H1 (cell line): ENCODE measurements around the gene RAB40C. TPM values are rescaled to one million over a fixed set of nuclear protein-coding genes. Genes with fewer than 3 reads are reported as not detected.
A peak's percentile ranks its signal among the peaks of the same experiment; 100 is the strongest.

Experiments used
- CTCF ChIA-PET: fragments of 300-600 bp; sonication (Branson Sonifier 250); formaldehyde crosslinking; loops from one replicate; lab custom pipeline; 2021; ENCODE audit not compliant: partially characterized antibody; lab: Charles Lee
- POLR2A ChIA-PET: fragments of 300-600 bp; sonication (Branson Sonifier 250); formaldehyde crosslinking; loops from one replicate; lab custom pipeline; 2021; ENCODE audit warnings: inconsistent platforms; ENCODE audit not compliant: partially characterized antibody; lab: Charles Lee
- DNase-seq, 2 experiments: peaks; one replicate each; pipeline versions ENCODE4 v3.0.0 to v3.0.0-alpha.2; 2010 to 2022; ENCODE audit warnings: low spot score in 2 of 2, low read depth in 1 of 2, mixed read lengths in 1 of 2
- FAIRE-seq: peaks from 2 replicates; lab custom pipeline; 2011; peaks lifted over from hg19 to GRCh38; lab: Jason Lieb, UNC
- H2AFZ ChIP-seq: 2 replicates; pipeline ENCODE4 v1.8.1; 2012; ENCODE audit warnings: low read length, inconsistent platforms
- H2AK5ac ChIP-seq: 2 replicates; pipeline ENCODE4 v1.6.1; 2013; ENCODE audit warnings: low read depth, low read length
- H2BK120ac ChIP-seq: replicated peaks from 2 replicates; pipeline ENCODE3; 2013; ENCODE audit warnings: low read depth, low read length, inconsistent platforms
- H2BK12ac ChIP-seq: 2 replicates; pipeline ENCODE4 v1.6.1; 2013; ENCODE audit warnings: low read depth, low read length
- H2BK15ac ChIP-seq: 2 replicates; pipeline ENCODE4 v1.6.1; 2013; ENCODE audit warnings: low read length
- H2BK20ac ChIP-seq: 2 replicates; pipeline ENCODE4 v1.6.1; 2013; ENCODE audit warnings: low read length
- H2BK5ac ChIP-seq: 2 replicates; pipeline ENCODE4 v1.6.1; 2013; ENCODE audit warnings: low read depth, low read length
- H3K14ac ChIP-seq: 2 replicates; pipeline ENCODE4 v1.6.1; 2013; ENCODE audit warnings: inconsistent platforms; ENCODE audit not compliant: insufficient read length
- H3K18ac ChIP-seq: 2 replicates; pipeline ENCODE4 v1.6.1; 2013; ENCODE audit warnings: low read length; ENCODE audit errors: extremely low read depth
- H3K23ac ChIP-seq: 2 replicates; pipeline ENCODE4 v1.6.1; 2013; ENCODE audit warnings: inconsistent platforms; ENCODE audit not compliant: insufficient read length
- H3K23me2 ChIP-seq: 2 replicates; pipeline ENCODE4 v1.6.1; 2013; ENCODE audit warnings: low read depth, low read length
- H3K27ac ChIP-seq: 2 replicates; pipeline ENCODE4 v1.6.1; 2011; ENCODE audit warnings: low read depth, low read length, inconsistent platforms
- H3K27me3 ChIP-seq, 4 experiments: replicated peaks in 1 of 4; 1 replicate in 1 of 4; 2 replicates in 3 of 4; pipeline versions ENCODE4 v1.6.1 to v1.8.1; 2011 to 2013; ENCODE audit warnings: low read length in 3 of 4, mild to moderate bottlenecking in 3 of 4, inconsistent platforms in 2 of 4, mixed read lengths in 2 of 4, moderate library complexity in 1 of 4; ENCODE audit not compliant: control insufficient read depth in 3 of 4, insufficient read depth in 3 of 4; ENCODE audit errors: extremely low read depth in 1 of 4
- H3K36me3 ChIP-seq, 4 experiments: 2 replicates each; pipeline versions ENCODE4 v1.6.1 to v1.8.1; 2011 to 2013; ENCODE audit warnings: mild to moderate bottlenecking in 4 of 4, low read length in 3 of 4, moderate library complexity in 2 of 4, control low read depth in 1 of 4, inconsistent platforms in 1 of 4; ENCODE audit not compliant: insufficient read depth in 4 of 4, control insufficient read depth in 2 of 4
- H3K4ac ChIP-seq: replicated peaks from 2 replicates; pipeline ENCODE3; 2013; ENCODE audit warnings: low read length, low read depth, mixed read lengths, inconsistent platforms; ENCODE audit not compliant: insufficient read length
- H3K4me1 ChIP-seq, 4 experiments: replicated peaks in 1 of 4; 1 replicate in 1 of 4; 2 replicates in 3 of 4; pipeline versions ENCODE4 v1.6.1 to v1.8.1; 2011 to 2013; ENCODE audit warnings: low read length in 3 of 4, inconsistent platforms in 2 of 4, mixed read lengths in 1 of 4; ENCODE audit not compliant: insufficient read depth in 4 of 4, control insufficient read depth in 3 of 4
- H3K4me2 ChIP-seq, 2 experiments: 2 replicates each; pipeline versions ENCODE4 v1.6.1 to v1.8.1; 2011 to 2013; ENCODE audit warnings: low read depth in 2 of 2, low read length in 2 of 2, control low read depth in 1 of 2, inconsistent platforms in 1 of 2, mild to moderate bottlenecking in 1 of 2; ENCODE audit not compliant: insufficient read depth in 1 of 2
- H3K4me3 ChIP-seq, 4 experiments: fragments of 200-600, 300-600 bp in 1 of 4; sonication (generic), shearing (Covaris generic), sonication (Bioruptor Twin) in 1 of 4; 2 replicates each; pipeline versions ENCODE4 v1.5.1 to v1.8.1; 2011 to 2016; ENCODE audit warnings: low read length in 4 of 4, low read depth in 3 of 4, control low read depth in 2 of 4, inconsistent platforms in 2 of 4, mild to moderate bottlenecking in 2 of 4, mixed read lengths in 1 of 4, moderate library complexity in 1 of 4; ENCODE audit not compliant: insufficient read depth in 2 of 4; ENCODE audit errors: extremely low read depth in 1 of 4
- H3K56ac ChIP-seq: replicated peaks from 2 replicates; pipeline ENCODE3; 2013; ENCODE audit warnings: low read depth, mild to moderate bottlenecking, mixed read lengths, low read length, inconsistent platforms; ENCODE audit not compliant: insufficient read length
- H3K79me1 ChIP-seq: 2 replicates; pipeline ENCODE4 v1.6.1; 2013; ENCODE audit warnings: low read depth, low read length, control low read depth
- H3K79me2 ChIP-seq, 2 experiments: 2 replicates each; pipeline versions ENCODE4 v1.6.1 to v1.8.1; 2012 to 2013; ENCODE audit warnings: low read length in 2 of 2, mild to moderate bottlenecking in 2 of 2, inconsistent platforms in 1 of 2; ENCODE audit not compliant: insufficient read depth in 2 of 2, control insufficient read depth in 1 of 2
- H3K9ac ChIP-seq, 4 experiments: replicated peaks in 1 of 4; 1 replicate in 1 of 4; 2 replicates in 3 of 4; pipeline versions ENCODE4 v1.6.1 to v1.8.1; 2011 to 2013; ENCODE audit warnings: low read depth in 3 of 4, low read length in 3 of 4, control low read depth in 2 of 4, mild to moderate bottlenecking in 2 of 4, moderate library complexity in 2 of 4, inconsistent platforms in 1 of 4; ENCODE audit errors: extremely low read depth in 1 of 4
- H3K9me3 ChIP-seq, 2 experiments: 2 replicates each; pipeline versions ENCODE4 v1.6.1 to v1.8.1; 2012 to 2013; ENCODE audit warnings: mild to moderate bottlenecking in 2 of 2, moderate library complexity in 2 of 2, control low read depth in 1 of 2, inconsistent platforms in 1 of 2, low read depth in 1 of 2, low read length in 1 of 2, mixed read lengths in 1 of 2; ENCODE audit not compliant: insufficient read depth in 2 of 2
- H4K20me1 ChIP-seq, 2 experiments: replicated peaks in 1 of 2; 2 replicates each; pipeline versions ENCODE3 to v1.8.1; 2011 to 2013; ENCODE audit warnings: inconsistent platforms in 2 of 2, low read length in 2 of 2, mild to moderate bottlenecking in 1 of 2; ENCODE audit not compliant: insufficient read depth in 2 of 2, control insufficient read depth in 1 of 2
- H4K5ac ChIP-seq: 2 replicates; pipeline ENCODE4 v1.6.1; 2013; ENCODE audit warnings: low read length, low read depth, mixed read lengths, inconsistent platforms; ENCODE audit not compliant: insufficient read length
- H4K8ac ChIP-seq: 2 replicates; pipeline ENCODE4 v1.8.0; 2013; ENCODE audit warnings: mild to moderate bottlenecking, moderate library complexity, low read length, inconsistent platforms; ENCODE audit not compliant: insufficient read depth; ENCODE audit errors: extremely low read depth
- H4K91ac ChIP-seq: replicated peaks from 2 replicates; pipeline ENCODE3; 2013; ENCODE audit warnings: low read length, mixed read lengths, inconsistent platforms; ENCODE audit not compliant: insufficient read length
- CTBP2 ChIP-seq: IDR thresholded peaks from 2 replicates; pipeline ENCODE4 v1.7.0; 2011; ENCODE audit warnings: borderline replicate concordance, mild to moderate bottlenecking, moderate library complexity, mixed read lengths, low read length; ENCODE audit not compliant: insufficient read depth, insufficient read length
- CTCF ChIP-seq, 3 experiments: IDR thresholded peaks; 1 replicate in 2 of 3; 2 replicates in 1 of 3; pipeline versions ENCODE4 v1.5.1 to v1.6.1; 2011; ENCODE audit warnings: low read length in 3 of 3, mild to moderate bottlenecking in 3 of 3, inconsistent platforms in 2 of 3, low read depth in 1 of 3, moderate library complexity in 1 of 3; ENCODE audit not compliant: insufficient read depth in 1 of 3; ENCODE audit errors: control extremely low read depth in 1 of 3
- POLR2AphosphoS5 ChIP-seq: IDR thresholded peaks from 2 replicates; pipeline ENCODE4 v1.6.1; 2011; ENCODE audit warnings: low read depth, low read length
- RAD21 ChIP-seq, 2 experiments: IDR thresholded peaks in 1 of 2; conservative IDR thresholded peaks in 1 of 2; 2 replicates each; pipeline ENCODE4 v1.6.1; 2011; ENCODE audit warnings: low read depth in 2 of 2, low read length in 2 of 2, improper control_type of control experiment in 1 of 2, inconsistent platforms in 1 of 2, mild to moderate bottlenecking in 1 of 2, moderate library complexity in 1 of 2
- WGBS, 2 experiments: shearing (Covaris generic) in 1 of 2; methylation state at CpG; one replicate each; pipeline versions ENCODE4 v1.1.6 to v1.1.7; 2013 to 2015; ENCODE audit warnings: low lambda C conversion rate in 2 of 2, mixed read lengths in 2 of 2, inconsistent platforms in 1 of 2, low coverage in 1 of 2, missing lambda C conversion rate in 1 of 2; ENCODE audit not compliant: insufficient replicate concordance in 2 of 2, insufficient coverage in 1 of 2, insufficient read length in 1 of 2; ENCODE audit errors: extremely low coverage in 1 of 2, missing lambda C conversion rate in 1 of 2; 5-methylcytosine and 5-hydroxymethylcytosine counted together
- polyA plus RNA-seq, 7 experiments: library from polyadenylated mRNA; depleted of rRNA in 3 of 7; stranded (reverse) in 5 of 7; unstranded in 2 of 7; fragments of >200 nt in 5 of 7; fragments of 200-250 nt in 2 of 7; gene quantifications; 1 replicate in 5 of 7; 2 replicates in 1 of 7; 4 replicates in 1 of 7; pipeline versions ENCODE4 v1.2.1 to v1.2.3, GENCODE V29; 2011 to 2013; ENCODE audit warnings: missing spikeins in 2 of 7, mixed read lengths in 2 of 7
- total RNA-seq: library from RNA; stranded (reverse); fragmentation: NEBNext Ultra II Directional; extraction: Animal tissue kit (Norgen Biotek cat#: 25700); gene quantifications from 2 replicates; pipeline ENCODE4 v1.2.1, GENCODE V29; 2021

Gene RAB40C
- total and polyA plus RNA-seq, 2 of the 8 experiments (the other 6 are each of a cell fraction or from before 2014, with no cell fraction given) = 13.9 to 15.6 TPM

GRCh38 chr16:585351-585750 lies 4.5 kb upstream of the RAB40C start:
- Histone ChIP-seq H3K4ac (no peak overlapping the region), H2BK12ac (no peak overlapping the region), H3K56ac (no peak overlapping the region), H2BK15ac (no peak overlapping the region), H3K27ac (no peak overlapping the region), H3K27me3 (peaks cover 0 to 26% (median 19%) of the 10 kb centered on the region in 4 experiments; a peak in 5 of 7 replicates), H4K8ac (no peak overlapping the region), H3K79me1 (no peaks in the 10 kb centered on the region), H2BK5ac (no peak overlapping the region), H2BK120ac (no peak overlapping the region), H3K18ac (no peak overlapping the region), H3K14ac (no peak overlapping the region), H3K36me3 (peaks cover 0 to 2% (median 0%) of the 10 kb centered on the region in 4 experiments; a peak in 1 of 8 replicates), H3K9me3 (no peaks in the 10 kb centered on the region), H4K20me1 (peaks cover 2 to 22% of the 10 kb centered on the region in 2 experiments), H3K4me1 (peaks cover 0 to 26% (median 19%) of the 10 kb centered on the region in 4 experiments; a peak in 6 of 7 replicates), H3K23me2 (peaks cover 7% of the 10 kb centered on the region; the same call in 1 of the 2 replicates), H4K5ac (no peak overlapping the region), H2AK5ac (no peak overlapping the region), H3K4me2 (no peak overlapping the region), H2AFZ (no peak overlapping the region), H3K79me2 (peaks cover 0 to 5% of the 10 kb centered on the region in 2 experiments; a peak in 1 of 4 replicates), H4K91ac (no peak overlapping the region), H3K23ac (no peak overlapping the region), H2BK20ac (no peak overlapping the region), H3K9ac (no peak overlapping the region), H3K4me3 (no peak overlapping the region)
- ChIA-PET POLR2A (interaction anchor here (0.5 to 7.9 kb wide), 9 partner anchors 8 to 176 kb away, joined by 3 to 58 read pairs (median 4); partner anchors contain the start of genes NHLRC4, PIGQ and WFIKKN1), CTCF (interaction anchor here (0.6 to 5.4 kb wide), 11 partner anchors 8 to 351 kb away, joined by 3 to 35 read pairs (median 4); partner anchors contain the start of gene WFIKKN1)
- no peak for TF ChIP-seq CTBP2
- TF ChIP-seq RAD21 (IDR thresholded peaks at IDR 0.05 in 1 of 2, conservative IDR thresholded peaks at IDR 0.05 in 1 of 2; ENCODE audit: low read depth in 2 of 2, low read length in 2 of 2) = peak in 1 of 2 experiments; percentile 10; a peak in 1 of 4 replicates
- peak in 2 of 3 experiments; percentile 19 to 20; a peak in 3 of 4 replicates for TF ChIP-seq CTCF (IDR thresholded peaks at IDR 0.05; ENCODE audit: control extremely low read depth in 1 of 3, insufficient read depth in 1 of 3, low read depth in 1 of 3, low read length in 3 of 3)
- TF ChIP-seq POLR2AphosphoS5 = peak; percentile 35; the same call in 1 of the 2 replicates
- DNase-seq = no peak
- FAIRE-seq = no peak
- 49% methylated on average over 10 of the region's 10 CpGs; no CpG with 5 or more reads in 1 of the 2 experiments for WGBS, 2 experiments
